8988T (cell line): ENCODE measurements around the gene IGFALS.
A peak's percentile ranks its signal among the peaks of the same experiment; 100 is the strongest.

Experiments
- DNase-seq: peaks from one replicate; pipeline ENCODE4 v3.0.0; 2011

The IGFALS gene

GRCh38 chr16:1775006-1775845 is 18.3 kb downstream of the IGFALS start:
- DNase-seq: no peak

- DNase-seq: no peak
Observed at GRCh38 chr16:1774448-1774780, 19.1 kb downstream of the IGFALS start.

- no peak for DNase-seq
Observed at GRCh38 chr16:1773703-1774447, 19.6 kb downstream of the IGFALS start.

- peak; percentile 85 for DNase-seq
Observed at GRCh38 chr16:1772908-1773702, 20.4 kb downstream of the IGFALS start, which contains the start of gene MRPS34. TSS of gene MRPS34 (minus strand) at chr16:1773134. CDS start at chr16:1773119, 15 bp downstream.

GRCh38 chr16:1772362-1772907 is 21.1 kb downstream of the IGFALS start, which contains the start of gene EME2:
TSS of gene EME2 (plus strand) at chr16:1772810. CDS start at chr16:1773228, 418 bp downstream.
- DNase-seq: no peak

GRCh38 chr16:1771864-1772361 is 21.6 kb downstream of the IGFALS start:
- DNase-seq: no peak

GRCh38 chr16:1771188-1771863 is 22.2 kb downstream of the IGFALS start, which contains the start of gene NME3:
TSS of gene NME3 (minus strand) at chr16:1771543. CDS start at chr16:1771534, 9 bp downstream.
- DNase-seq: peak; percentile 79

GRCh38 chr16:1770328-1771187 is 22.9 kb downstream of the IGFALS start:
- DNase-seq: no peak

GRCh38 chr16:1769402-1770300 is 23.9 kb downstream of the IGFALS start:
- no peak for DNase-seq

- DNase-seq: no peak
Observed at GRCh38 chr16:1768767-1769401, 24.6 kb downstream of the IGFALS start.

GRCh38 chr16:1768061-1768766 is 25.3 kb downstream of the IGFALS start:
- no peak for DNase-seq

GRCh38 chr16:1767116-1767994 is 26.1 kb downstream of the IGFALS start:
- DNase-seq: no peak

GRCh38 chr16:1766701-1767100 is 26.8 kb downstream of the IGFALS start:
- no peak for DNase-seq

- no peak for DNase-seq
Observed at GRCh38 chr16:1766231-1766630, 27.3 kb downstream of the IGFALS start.

GRCh38 chr16:1765826-1766225 is 27.7 kb downstream of the IGFALS start:
- DNase-seq: no peak

GRCh38 chr16:1764971-1765370 is 28.5 kb downstream of the IGFALS start:
- no peak for DNase-seq
